ENCODE measurements around the gene GPC2. TPM values are rescaled to one million over a fixed set of nuclear protein-coding genes. Genes with fewer than 3 reads are reported as not detected.

The GPC2 gene
- total RNA-seq, 4 donors from 2014 or later = 1.3 TPM; not detected in 3

DNA sequence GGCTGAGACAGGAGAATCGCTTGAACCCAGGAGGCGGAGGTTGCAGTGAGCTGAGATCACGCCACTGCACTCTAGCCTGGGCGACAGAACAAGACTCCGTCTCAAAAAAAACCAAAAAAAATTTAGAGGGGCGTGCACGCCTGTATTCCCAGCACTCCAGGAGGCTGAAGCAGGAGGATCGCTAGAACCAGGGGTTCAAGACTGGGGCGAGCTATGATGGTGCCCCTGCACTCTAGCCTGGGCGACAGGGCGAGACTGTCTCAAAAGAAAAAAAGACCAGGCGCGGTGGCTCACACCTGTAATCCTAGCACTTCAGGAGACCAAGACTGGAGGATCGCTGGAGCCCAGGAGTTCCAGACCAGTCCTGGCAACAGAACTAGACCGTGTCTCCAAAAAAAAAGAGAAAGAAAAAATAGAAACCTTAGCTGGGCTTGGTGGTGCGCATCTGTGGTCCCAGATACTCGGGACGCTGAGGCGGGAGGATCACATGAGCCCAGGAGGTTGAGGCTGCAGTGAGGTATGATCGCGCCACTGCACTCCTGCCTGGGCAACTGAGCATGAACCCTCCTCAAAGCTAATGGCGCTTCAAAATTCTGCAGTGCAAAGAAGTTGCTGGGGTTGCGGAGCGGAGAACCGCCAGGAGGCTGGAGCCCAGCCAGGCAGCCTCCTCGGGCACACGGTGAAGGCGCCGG lies 50.8 kb downstream of the GPC2 start:
- TF ChIP-seq POLR2A (IDR thresholded peaks at IDR 0.05) = no peak
- TF ChIP-seq, protein P1, sequence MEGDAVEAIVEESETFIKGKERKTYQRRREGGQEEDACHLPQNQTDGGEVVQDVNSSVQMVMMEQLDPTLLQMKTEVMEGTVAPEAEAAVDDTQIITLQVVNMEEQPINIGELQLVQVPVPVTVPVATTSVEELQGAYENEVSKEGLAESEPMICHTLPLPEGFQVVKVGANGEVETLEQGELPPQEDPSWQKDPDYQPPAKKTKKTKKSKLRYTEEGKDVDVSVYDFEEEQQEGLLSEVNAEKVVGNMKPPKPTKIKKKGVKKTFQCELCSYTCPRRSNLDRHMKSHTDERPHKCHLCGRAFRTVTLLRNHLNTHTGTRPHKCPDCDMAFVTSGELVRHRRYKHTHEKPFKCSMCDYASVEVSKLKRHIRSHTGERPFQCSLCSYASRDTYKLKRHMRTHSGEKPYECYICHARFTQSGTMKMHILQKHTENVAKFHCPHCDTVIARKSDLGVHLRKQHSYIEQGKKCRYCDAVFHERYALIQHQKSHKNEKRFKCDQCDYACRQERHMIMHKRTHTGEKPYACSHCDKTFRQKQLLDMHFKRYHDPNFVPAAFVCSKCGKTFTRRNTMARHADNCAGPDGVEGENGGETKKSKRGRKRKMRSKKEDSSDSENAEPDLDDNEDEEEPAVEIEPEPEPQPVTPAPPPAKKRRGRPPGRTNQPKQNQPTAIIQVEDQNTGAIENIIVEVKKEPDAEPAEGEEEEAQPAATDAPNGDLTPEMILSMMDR (IDR thresholded peaks at IDR 0.05) = no peak

DNA sequence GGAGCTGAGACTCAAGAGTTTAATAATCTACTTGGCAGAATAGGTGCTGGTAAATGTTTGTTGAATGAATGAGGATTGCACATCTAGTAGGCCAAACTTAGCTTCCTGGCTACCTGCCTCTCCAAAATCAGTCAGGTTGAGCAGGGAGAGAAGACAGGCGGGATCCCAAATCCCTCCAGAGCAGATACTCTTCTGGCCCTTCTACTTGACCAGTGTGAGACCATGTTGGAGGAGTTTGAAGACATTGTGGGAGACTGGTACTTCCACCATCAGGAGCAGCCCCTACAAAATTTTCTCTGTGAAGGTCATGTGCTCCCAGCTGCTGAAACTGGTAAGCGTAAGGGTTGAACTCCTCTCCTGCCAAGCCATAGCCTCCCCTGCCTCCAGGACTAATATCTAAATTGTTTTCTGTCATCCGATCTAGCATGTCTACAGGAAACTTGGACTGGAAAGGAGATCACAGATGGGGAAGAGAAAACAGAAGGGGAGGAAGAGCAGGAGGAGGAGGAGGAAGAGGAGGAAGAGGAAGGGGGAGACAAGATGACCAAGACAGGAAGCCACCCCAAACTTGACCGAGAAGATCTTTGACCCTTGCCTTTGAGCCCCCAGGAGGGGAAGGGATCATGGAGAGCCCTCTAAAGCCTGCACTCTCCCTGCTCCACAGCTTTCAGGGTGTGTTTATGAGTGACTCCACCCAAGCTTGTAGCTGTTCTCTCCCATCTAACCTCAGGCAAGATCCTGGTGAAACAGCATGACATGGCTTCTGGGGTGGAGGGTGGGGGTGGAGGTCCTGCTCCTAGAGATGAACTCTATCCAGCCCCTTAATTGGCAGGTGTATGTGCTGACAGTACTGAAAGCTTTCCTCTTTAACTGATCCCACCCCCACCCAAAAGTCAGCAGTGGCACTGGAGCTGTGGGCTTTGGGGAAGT lies 52.6 kb downstream of the GPC2 start:
- intact Hi-C loops (cut with DNase I) = loop anchor here (5.0 kb wide), 1 partner anchor 32 kb away; no protein-coding TSS in a partner anchor

More for the DNA sequence above, 50.8 kb downstream of the GPC2 start:
- Histone ChIP-seq H3K4me1 (peaks cover 6 to 22% of the 10 kb centered on the region in 2 donors), H3K4me3 (replicated peaks in 1 of 3) (peak overlapping the region; percentile 86 to 99 (median 93)), H3K27ac (peak overlapping the region; percentile 93 to 100 (median 97)), H3K27me3 (no peaks in the 10 kb centered on the region), H3K36me3 (no peaks in the 10 kb centered on the region), H3K9me3 (no peaks in the 10 kb centered on the region)
- WGBS, 2 donors = 17 to 19% methylated on average over 29 of the region's 29 CpGs
- peak; percentile 80 to 84 for DNase-seq
- intact Hi-C loops (cut with DNase I) = loop anchor here (5.0 kb wide), 1 partner anchor 34 kb away; no protein-coding TSS in a partner anchor

DNA sequence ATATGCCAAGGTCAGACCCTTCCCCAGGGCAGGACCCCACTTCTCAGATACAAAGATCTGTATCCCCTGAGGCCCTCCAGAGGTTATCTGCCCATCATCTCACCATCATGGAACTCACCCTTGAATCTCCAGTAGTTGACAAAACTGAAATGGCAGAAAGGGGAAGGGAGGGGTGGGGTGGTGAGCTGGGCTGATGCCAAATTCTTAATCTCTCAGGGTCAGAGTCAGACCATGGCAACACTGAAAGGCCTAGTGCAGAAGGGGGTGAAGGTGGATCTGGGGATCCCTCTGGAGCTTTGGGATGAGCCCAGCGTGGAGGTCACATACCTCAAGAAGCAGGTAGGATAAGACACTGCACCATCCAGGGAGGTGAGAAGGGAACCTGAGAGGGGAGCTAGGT lies 54.6 kb downstream of the GPC2 start:
- no peaks in the 10 kb centered on the region for H3K36me3 ChIP-seq
- H3K27me3 ChIP-seq = no peaks in the 10 kb centered on the region
- DNase-seq = no peak
- H3K9me3 ChIP-seq = no peaks in the 10 kb centered on the region
- intact Hi-C loops (cut with DNase I) = no loop called here
- H3K4me3 ChIP-seq (replicated peaks in 1 of 3) = no peak overlapping the region
- TF ChIP-seq, protein P1 (IDR thresholded peaks at IDR 0.05) = no peak
- no peak for TF ChIP-seq POLR2A (IDR thresholded peaks at IDR 0.05)
- no peak overlapping the region for H3K27ac ChIP-seq
- 100% methylated on average over 1 of the region's 1 CpG for WGBS, 2 donors
- peaks cover 13 to 24% of the 10 kb centered on the region in 2 donors for H3K4me1 ChIP-seq

More for the DNA sequence above, 52.6 kb downstream of the GPC2 start:
- no peaks in the 10 kb centered on the region for H3K27me3 ChIP-seq
- no peak for DNase-seq
- TF ChIP-seq, protein P1 (IDR thresholded peaks at IDR 0.05) = no peak
- TF ChIP-seq POLR2A (IDR thresholded peaks at IDR 0.05) = no peak
- H3K4me1 ChIP-seq = peaks cover 13 to 26% of the 10 kb centered on the region in 2 donors
- H3K4me3 ChIP-seq (replicated peaks in 1 of 3) = no peak overlapping the region
- no peak overlapping the region for H3K27ac ChIP-seq
- H3K9me3 ChIP-seq = no peaks in the 10 kb centered on the region
- H3K36me3 ChIP-seq = no peaks in the 10 kb centered on the region
- WGBS, 2 donors = 81 to 84% methylated on average over 4 of the region's 4 CpGs

DNA sequence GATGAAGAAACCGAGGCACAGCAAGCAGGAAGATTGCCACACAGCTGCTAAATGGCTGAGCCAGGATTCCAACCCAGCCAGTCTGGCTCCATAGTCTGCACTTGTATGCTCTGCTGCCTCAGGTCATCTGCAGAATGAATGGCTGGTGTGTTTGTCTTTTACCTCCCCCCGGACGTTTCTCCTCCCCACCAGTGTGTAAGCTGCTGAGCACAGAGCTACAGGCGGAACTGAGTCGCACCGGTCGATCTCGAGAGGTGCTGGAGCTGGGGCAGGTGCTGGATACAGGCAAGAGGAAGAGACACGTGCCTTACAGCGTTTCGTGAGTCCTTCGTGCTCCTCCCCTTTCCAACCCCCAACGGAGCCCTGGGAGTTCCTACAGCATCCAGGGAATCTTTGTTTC lies 55.1 kb downstream of the GPC2 start:
- peak; percentile 19 to 20 for DNase-seq
- intact Hi-C loops (cut with DNase I) = no loop called here

More for the DNA sequence above, 55.1 kb downstream of the GPC2 start:
- H3K4me3 ChIP-seq (replicated peaks in 1 of 3) = no peak overlapping the region
- H3K27me3 ChIP-seq = no peaks in the 10 kb centered on the region
- no peak for TF ChIP-seq POLR2A (IDR thresholded peaks at IDR 0.05)
- TF ChIP-seq, protein P1 (IDR thresholded peaks at IDR 0.05) = no peak
- no peaks in the 10 kb centered on the region for H3K36me3 ChIP-seq
- no peaks in the 10 kb centered on the region for H3K9me3 ChIP-seq
- H3K27ac ChIP-seq = no peak overlapping the region
- 61 to 64% methylated on average over 13 of the region's 13 CpGs for WGBS, 2 donors
- H3K4me1 ChIP-seq = peaks cover 13 to 24% of the 10 kb centered on the region in 2 donors
